Neural cell (in vitro differentiated cells): ENCODE measurements around the gene OR3A3. TPM values are rescaled to one million over a fixed set of nuclear protein-coding genes. Genes with fewer than 3 reads are reported as not detected.
"Not testable (repeated sequence)": the region's sequence is repeated elsewhere in the genome, so short reads cannot be mapped to it uniquely, and the experiment has no call there.

Source experiments
- H2AFZ ChIP-seq: fragments of 200-600, 300-800 bp; sonication (generic), shearing (Covaris generic); 2 replicates; pipeline ENCODE4 v1.6.0; 2014; ENCODE audit warnings: low read depth, mild to moderate bottlenecking, antibody characterized with exemption, low read length, moderate library complexity
- H3F3A ChIP-seq: fragments of 200-600 bp; shearing (Covaris generic); 2 replicates; pipeline ENCODE4 v1.6.1; 2016; ENCODE audit warnings: mild to moderate bottlenecking, moderate library complexity, mixed read lengths, antibody characterized with exemption, low read length; ENCODE audit not compliant: insufficient read depth, poor library complexity, severe bottlenecking
- H3K27ac ChIP-seq: fragments of 200-600, 300-800 bp; sonication (generic), shearing (Covaris generic); 2 replicates; pipeline ENCODE4 v1.5.1; 2014; ENCODE audit warnings: mild to moderate bottlenecking, low read length, moderate library complexity
- H3K27me3 ChIP-seq: fragments of 300-800, 200-600 bp; sonication (generic), shearing (Covaris generic); 2 replicates; pipeline ENCODE4 v1.6.0; 2014; ENCODE audit warnings: mild to moderate bottlenecking, low read depth, low read length, moderate library complexity; ENCODE audit not compliant: insufficient read depth
- H3K36me3 ChIP-seq: fragments of 300-800, 200-600 bp; sonication (generic), shearing (Covaris generic); 2 replicates; pipeline ENCODE4 v1.5.1; 2014; ENCODE audit warnings: mild to moderate bottlenecking, antibody characterized with exemption, low read length, moderate library complexity; ENCODE audit not compliant: insufficient read depth
- H3K4me2 ChIP-seq: fragments of 300-800, 200-600 bp; sonication (generic), shearing (Covaris generic); 2 replicates; pipeline ENCODE4 v1.6.0; 2014; ENCODE audit warnings: mild to moderate bottlenecking, low read length
- H3K4me3 ChIP-seq: fragments of 300-800, 200-600 bp; sonication (generic), shearing (Covaris generic); 2 replicates; pipeline ENCODE4 v1.5.1; 2014; ENCODE audit warnings: mild to moderate bottlenecking, low read length, moderate library complexity
- H3K79me2 ChIP-seq: fragments of 200-600 bp; shearing (Covaris generic); replicated peaks from 2 replicates; pipeline ENCODE4 v1.6.0; 2014; ENCODE audit warnings: mild to moderate bottlenecking, low read length, moderate library complexity; ENCODE audit not compliant: insufficient read depth
- H3K9ac ChIP-seq: fragments of 300-800, 200-600 bp; sonication (generic), shearing (Covaris generic); 2 replicates; pipeline ENCODE4 v1.6.1; 2016; ENCODE audit warnings: mild to moderate bottlenecking, low read length, mixed read lengths
- H3K9me2 ChIP-seq: fragments of 200-600 bp; shearing (Covaris generic); 2 replicates; pipeline ENCODE4 v1.6.1; 2016; ENCODE audit warnings: mild to moderate bottlenecking, low read length, mixed read lengths; ENCODE audit not compliant: insufficient read depth
- H3K9me3 ChIP-seq: fragments of 200-600, 300-800 bp; sonication (generic), shearing (Covaris generic); 2 replicates; pipeline ENCODE4 v1.6.1; 2016; ENCODE audit warnings: mild to moderate bottlenecking, mixed run types, low read length, moderate library complexity, mixed read lengths
- H4K20me1 ChIP-seq: fragments of 200-600 bp; shearing (Covaris generic); 2 replicates; pipeline ENCODE4 v1.6.1; 2016; ENCODE audit warnings: mild to moderate bottlenecking, mixed run types; ENCODE audit not compliant: insufficient read depth
- CTCF ChIP-seq: fragments of 450-650 bp; IDR thresholded peaks from 2 replicates; pipeline ENCODE4 v1.5.1; 2014; ENCODE audit warnings: antibody characterized with exemption, mild to moderate bottlenecking, moderate library complexity; ENCODE audit not compliant: poor library complexity, severe bottlenecking
- EP300 ChIP-seq: fragments of 450-650 bp; conservative IDR thresholded peaks from 2 replicates; pipeline ENCODE4 v1.6.1; 2014; ENCODE audit warnings: antibody characterized with exemption, mild to moderate bottlenecking, moderate library complexity; ENCODE audit not compliant: poor library complexity, severe bottlenecking
- EZH2 ChIP-seq: fragments of 200-600, 300-800 bp; shearing (Covaris generic), sonication (generic); IDR thresholded peaks from 2 replicates; pipeline ENCODE4 v1.6.1; 2014; ENCODE audit warnings: antibody characterized with exemption, low read length, borderline replicate concordance, mild to moderate bottlenecking; ENCODE audit not compliant: insufficient read depth, poor library complexity, severe bottlenecking
- MXI1 ChIP-seq: fragments of 450-650 bp; conservative IDR thresholded peaks from 2 replicates; pipeline ENCODE4 v1.6.1; 2014; ENCODE audit warnings: antibody characterized with exemption, mild to moderate bottlenecking; ENCODE audit not compliant: poor library complexity, severe bottlenecking
- POLR2AphosphoS5 ChIP-seq: IDR thresholded peaks from 2 replicates; pipeline ENCODE4 v1.6.1; 2012
- RAD21 ChIP-seq: fragments of 450-650 bp; conservative IDR thresholded peaks from 2 replicates; pipeline ENCODE4 v1.6.1; 2014; ENCODE audit warnings: antibody characterized with exemption, mild to moderate bottlenecking, moderate library complexity
- SMC3 ChIP-seq: fragments of 450-650 bp; conservative IDR thresholded peaks from 2 replicates; pipeline ENCODE4 v1.6.1; 2014; ENCODE audit warnings: antibody characterized with exemption, mild to moderate bottlenecking, moderate library complexity; ENCODE audit not compliant: poor library complexity
- TAF1 ChIP-seq: IDR thresholded peaks from 2 replicates; pipeline ENCODE4 v1.6.1; 2012; ENCODE audit warnings: low read depth
- polyA plus RNA-seq: library from polyadenylated mRNA; depleted of rRNA; stranded (reverse); fragments of >200 nt; gene quantifications from 2 replicates; pipeline ENCODE4 v1.2.3, GENCODE V29; 2014
- TF ChIP-seq, protein P1 (sequence below): IDR thresholded peaks from 2 replicates; pipeline ENCODE4 v1.6.1; 2012; ENCODE audit warnings: borderline replicate concordance

The OR3A3 gene
- polyA plus RNA-seq, 1 donor from 2014 or later = not detected

- no peak overlapping the region for H2AFZ ChIP-seq
Observed at GRCh38 chr17:3389791-3390190, 21.4 kb upstream of the OR3A3 start.

DNA sequence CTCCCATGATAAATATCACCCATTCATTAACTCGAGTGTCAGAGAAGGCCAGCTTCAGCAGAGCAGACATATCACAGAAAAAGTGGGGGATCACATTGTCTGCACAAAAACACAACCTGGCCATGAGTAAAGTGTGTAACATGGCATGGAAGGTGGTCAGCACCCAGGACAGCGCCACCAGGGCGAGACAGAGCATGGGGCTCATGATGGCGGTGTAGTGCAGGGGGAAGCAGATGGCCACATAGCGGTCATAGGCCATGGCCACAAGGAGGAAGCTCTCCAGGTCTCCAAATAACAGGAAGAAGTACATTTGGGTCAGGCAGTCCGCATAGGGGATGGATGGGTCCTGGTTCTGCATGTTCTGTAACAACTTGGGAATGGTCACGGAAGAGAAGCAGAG, 13.4 kb upstream of the OR3A3 start:
- not testable (repeated sequence) for H3F3A ChIP-seq, H3K9me2 ChIP-seq, H3K9me3 ChIP-seq, H3K79me2 ChIP-seq, H3K27me3 ChIP-seq, H3K4me3 ChIP-seq, H3K9ac ChIP-seq, H3K27ac ChIP-seq, H2AFZ ChIP-seq, H4K20me1 ChIP-seq, H3K4me2 ChIP-seq, H3K36me3 ChIP-seq

More at GRCh38 chr17:3389791-3390190, 21.4 kb upstream of the OR3A3 start:
- Histone ChIP-seq H4K20me1 (no peaks in the 10 kb centered on the region), H3F3A (no peaks in the 10 kb centered on the region), H3K79me2 (no peaks in the 10 kb centered on the region), H3K9me2 (no peaks in the 10 kb centered on the region), H3K36me3 (no peaks in the 10 kb centered on the region), H3K27me3 (no peaks in the 10 kb centered on the region), H3K4me3 (no peak overlapping the region), H3K9me3 (no peaks in the 10 kb centered on the region), H3K9ac (no peak overlapping the region), H3K4me2 (no peak overlapping the region), H3K27ac (no peak overlapping the region)
- TF ChIP-seq CTCF (no peak), MXI1 (no peak), TAF1 (no peak), SMC3 (no peak), EP300 (no peak), POLR2AphosphoS5 (no peak), RAD21 (no peak)

DNA sequence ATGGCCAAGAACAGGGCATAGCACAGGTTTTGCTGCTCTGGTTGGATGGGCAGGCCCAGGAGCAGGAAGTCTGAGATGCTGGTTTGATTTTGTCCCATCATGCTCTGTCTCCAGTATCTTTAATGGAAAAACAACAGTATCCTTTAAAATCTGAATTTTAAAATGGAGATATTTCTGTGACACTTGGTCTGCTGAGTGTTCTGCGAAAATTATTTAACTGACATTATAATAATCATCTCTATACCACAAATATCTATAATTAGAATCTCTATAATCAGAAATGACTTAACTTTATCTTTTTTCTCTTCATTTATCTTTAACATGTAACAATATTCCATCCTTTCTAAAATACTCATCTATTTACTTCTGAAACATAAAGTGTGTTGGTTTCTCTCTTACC, 12.9 kb upstream of the OR3A3 start, which contains the start of gene OR1E1:
Gene OR1E1, minus strand, starts transcription at position 101 of the 400 bp plus-strand sequence. Its CDS starts 0 bp downstream, at position 101.
- H3K36me3 ChIP-seq = no peaks in the 10 kb centered on the region
- no peaks in the 10 kb centered on the region for H3K9me3 ChIP-seq
- no peak within 1 kb of the TSS for H3K4me2 ChIP-seq
- no peak within 1 kb of the TSS for H3K4me3 ChIP-seq
- H3K9ac ChIP-seq = no peak within 1 kb of the TSS
- no peaks in the 10 kb centered on the region for H4K20me1 ChIP-seq
- TF ChIP-seq EP300 = no peak
- no peak for TF ChIP-seq RAD21
- TF ChIP-seq, protein P1, sequence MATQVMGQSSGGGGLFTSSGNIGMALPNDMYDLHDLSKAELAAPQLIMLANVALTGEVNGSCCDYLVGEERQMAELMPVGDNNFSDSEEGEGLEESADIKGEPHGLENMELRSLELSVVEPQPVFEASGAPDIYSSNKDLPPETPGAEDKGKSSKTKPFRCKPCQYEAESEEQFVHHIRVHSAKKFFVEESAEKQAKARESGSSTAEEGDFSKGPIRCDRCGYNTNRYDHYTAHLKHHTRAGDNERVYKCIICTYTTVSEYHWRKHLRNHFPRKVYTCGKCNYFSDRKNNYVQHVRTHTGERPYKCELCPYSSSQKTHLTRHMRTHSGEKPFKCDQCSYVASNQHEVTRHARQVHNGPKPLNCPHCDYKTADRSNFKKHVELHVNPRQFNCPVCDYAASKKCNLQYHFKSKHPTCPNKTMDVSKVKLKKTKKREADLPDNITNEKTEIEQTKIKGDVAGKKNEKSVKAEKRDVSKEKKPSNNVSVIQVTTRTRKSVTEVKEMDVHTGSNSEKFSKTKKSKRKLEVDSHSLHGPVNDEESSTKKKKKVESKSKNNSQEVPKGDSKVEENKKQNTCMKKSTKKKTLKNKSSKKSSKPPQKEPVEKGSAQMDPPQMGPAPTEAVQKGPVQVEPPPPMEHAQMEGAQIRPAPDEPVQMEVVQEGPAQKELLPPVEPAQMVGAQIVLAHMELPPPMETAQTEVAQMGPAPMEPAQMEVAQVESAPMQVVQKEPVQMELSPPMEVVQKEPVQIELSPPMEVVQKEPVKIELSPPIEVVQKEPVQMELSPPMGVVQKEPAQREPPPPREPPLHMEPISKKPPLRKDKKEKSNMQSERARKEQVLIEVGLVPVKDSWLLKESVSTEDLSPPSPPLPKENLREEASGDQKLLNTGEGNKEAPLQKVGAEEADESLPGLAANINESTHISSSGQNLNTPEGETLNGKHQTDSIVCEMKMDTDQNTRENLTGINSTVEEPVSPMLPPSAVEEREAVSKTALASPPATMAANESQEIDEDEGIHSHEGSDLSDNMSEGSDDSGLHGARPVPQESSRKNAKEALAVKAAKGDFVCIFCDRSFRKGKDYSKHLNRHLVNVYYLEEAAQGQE = no peak
- TF ChIP-seq CTCF = no peak
- no peak for TF ChIP-seq MXI1
- TF ChIP-seq EZH2 = no peak
- no peak for TF ChIP-seq TAF1
- TF ChIP-seq POLR2AphosphoS5 = no peak
- no peak for TF ChIP-seq SMC3
- no peak within 1 kb of the TSS for H3K27ac ChIP-seq
- no peaks in the 10 kb centered on the region for H3F3A ChIP-seq
- no peak within 1 kb of the TSS for H2AFZ ChIP-seq
- no peaks in the 10 kb centered on the region for H3K79me2 ChIP-seq
- H3K27me3 ChIP-seq = no peaks in the 10 kb centered on the region
- no peaks in the 10 kb centered on the region for H3K9me2 ChIP-seq
